Neutrophil (primary cell): ENCODE results near the gene PTPRD.

Experiments
- H3K27ac ChIP-seq: fragments of 200-600 bp; sonication (generic); 2 replicates; pipeline ENCODE4 v1.5.1; 2016; ENCODE audit warnings: mild to moderate bottlenecking, moderate library complexity
- H3K27me3 ChIP-seq: fragments of 200-600 bp; sonication (generic); 2 replicates; pipeline ENCODE4 v1.6.0; 2016; ENCODE audit warnings: mild to moderate bottlenecking
- H3K36me3 ChIP-seq: fragments of 200-600 bp; sonication (generic); 2 replicates; pipeline ENCODE4 v1.5.1; 2017
- H3K4me1 ChIP-seq, 2 experiments: fragments of 200-600 bp in 1 of 2; sonication (generic) in 1 of 2; 1 replicate in 1 of 2; 2 replicates in 1 of 2; pipeline versions ENCODE4 v1.5.1 to v1.6.1; 2013 to 2016; ENCODE audit warnings: low read depth in 1 of 2, low read length in 1 of 2, mild to moderate bottlenecking in 1 of 2, moderate library complexity in 1 of 2; ENCODE audit not compliant: control insufficient read depth in 1 of 2, insufficient read depth in 1 of 2
- H3K4me3 ChIP-seq, 2 experiments: fragments of 200-600 bp in 1 of 2; sonication (generic) in 1 of 2; 1 replicate in 1 of 2; 2 replicates in 1 of 2; pipeline ENCODE4 v1.5.1; 2013 to 2016; ENCODE audit warnings: low read depth in 1 of 2, low read length in 1 of 2, mild to moderate bottlenecking in 1 of 2, moderate library complexity in 1 of 2
- H3K9me3 ChIP-seq: fragments of 200-600 bp; sonication (generic); 2 replicates; pipeline ENCODE4 v1.5.1; 2016
- TF ChIP-seq, protein P1 (sequence below): fragments of 200-600 bp; sonication (generic); IDR thresholded peaks from 2 replicates; pipeline ENCODE4 v1.5.1; 2016; ENCODE audit warnings: antibody characterized with exemption

The PTPRD gene

GRCh38 chr9:8621416-8621815 is 1991.4 kb downstream of the PTPRD start:
- TF ChIP-seq, protein P1, sequence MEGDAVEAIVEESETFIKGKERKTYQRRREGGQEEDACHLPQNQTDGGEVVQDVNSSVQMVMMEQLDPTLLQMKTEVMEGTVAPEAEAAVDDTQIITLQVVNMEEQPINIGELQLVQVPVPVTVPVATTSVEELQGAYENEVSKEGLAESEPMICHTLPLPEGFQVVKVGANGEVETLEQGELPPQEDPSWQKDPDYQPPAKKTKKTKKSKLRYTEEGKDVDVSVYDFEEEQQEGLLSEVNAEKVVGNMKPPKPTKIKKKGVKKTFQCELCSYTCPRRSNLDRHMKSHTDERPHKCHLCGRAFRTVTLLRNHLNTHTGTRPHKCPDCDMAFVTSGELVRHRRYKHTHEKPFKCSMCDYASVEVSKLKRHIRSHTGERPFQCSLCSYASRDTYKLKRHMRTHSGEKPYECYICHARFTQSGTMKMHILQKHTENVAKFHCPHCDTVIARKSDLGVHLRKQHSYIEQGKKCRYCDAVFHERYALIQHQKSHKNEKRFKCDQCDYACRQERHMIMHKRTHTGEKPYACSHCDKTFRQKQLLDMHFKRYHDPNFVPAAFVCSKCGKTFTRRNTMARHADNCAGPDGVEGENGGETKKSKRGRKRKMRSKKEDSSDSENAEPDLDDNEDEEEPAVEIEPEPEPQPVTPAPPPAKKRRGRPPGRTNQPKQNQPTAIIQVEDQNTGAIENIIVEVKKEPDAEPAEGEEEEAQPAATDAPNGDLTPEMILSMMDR: no peak

DNA sequence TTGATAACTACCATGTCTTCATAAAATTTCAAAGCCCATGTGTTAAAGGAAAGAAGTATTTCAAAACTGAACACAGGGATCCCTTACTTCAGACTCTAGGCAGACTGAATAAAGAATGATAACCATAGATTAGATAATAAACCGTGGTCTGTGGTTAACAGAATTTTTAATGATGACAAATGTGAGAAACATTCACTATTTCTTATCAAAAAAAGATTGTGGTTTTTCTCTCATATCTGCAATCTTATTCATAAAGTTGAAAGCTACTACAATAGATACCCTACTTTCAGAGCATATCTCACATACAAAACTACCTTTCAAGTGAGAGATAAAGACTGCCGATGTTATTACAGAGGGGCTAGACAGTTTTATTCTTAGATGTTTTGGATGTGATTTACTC is 1996.4 kb downstream of the PTPRD start:
- Histone ChIP-seq H3K9me3 (no peaks in the 10 kb centered on the region), H3K27me3 (no peaks in the 10 kb centered on the region), H3K27ac (no peak overlapping the region), H3K4me1 (no peaks in the 10 kb centered on the region), H3K36me3 (no peaks in the 10 kb centered on the region), H3K4me3 (no peak overlapping the region)
- TF ChIP-seq, protein P1: no peak

More at GRCh38 chr9:8621416-8621815, 1991.4 kb downstream of the PTPRD start:
- Histone ChIP-seq H3K36me3 (no peaks in the 10 kb centered on the region), H3K27ac (no peak overlapping the region), H3K4me1 (no peaks in the 10 kb centered on the region), H3K4me3 (no peak overlapping the region), H3K9me3 (no peaks in the 10 kb centered on the region), H3K27me3 (no peaks in the 10 kb centered on the region)

- no peaks in the 10 kb centered on the region for H3K4me1 ChIP-seq
- H3K27me3 ChIP-seq: no peaks in the 10 kb centered on the region
- TF ChIP-seq, protein P1: no peak
- no peak overlapping the region for H3K4me3 ChIP-seq
- H3K27ac ChIP-seq: no peak overlapping the region
- no peaks in the 10 kb centered on the region for H3K9me3 ChIP-seq
- H3K36me3 ChIP-seq: no peaks in the 10 kb centered on the region
Measured at GRCh38 chr9:8614926-8615440, 1997.8 kb downstream of the PTPRD start.

GRCh38 chr9:8613346-8613825 is 1999.4 kb downstream of the PTPRD start:
- TF ChIP-seq, protein P1: no peak

DNA sequence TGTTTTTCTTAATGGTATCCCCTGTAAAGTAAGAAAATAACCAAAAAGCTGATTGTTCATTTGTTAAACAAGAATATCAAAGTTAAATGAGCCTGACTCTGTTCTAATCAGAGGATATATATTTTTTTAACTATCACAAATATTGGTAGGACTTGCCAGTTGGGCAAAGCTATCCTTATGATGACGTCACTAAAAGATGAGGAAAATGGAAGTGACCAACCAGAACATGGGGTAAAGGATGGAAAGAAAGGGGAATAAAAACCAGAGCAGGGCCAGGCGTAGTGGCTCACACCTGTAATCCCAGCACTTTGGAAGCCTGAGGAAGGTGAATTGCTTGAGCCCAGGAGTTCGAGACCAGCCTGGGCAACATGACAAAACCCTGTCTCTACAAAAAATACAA is 2001.6 kb downstream of the PTPRD start:
- no peak overlapping the region for H3K4me3 ChIP-seq
- no peaks in the 10 kb centered on the region for H3K36me3 ChIP-seq
- no peaks in the 10 kb centered on the region for H3K27me3 ChIP-seq
- TF ChIP-seq, protein P1: no peak
- no peak overlapping the region for H3K27ac ChIP-seq
- H3K4me1 ChIP-seq: no peaks in the 10 kb centered on the region
- H3K9me3 ChIP-seq: no peaks in the 10 kb centered on the region

More at GRCh38 chr9:8613346-8613825, 1999.4 kb downstream of the PTPRD start:
- Histone ChIP-seq H3K36me3 (no peaks in the 10 kb centered on the region), H3K4me3 (no peak overlapping the region), H3K27ac (no peak overlapping the region), H3K4me1 (no peaks in the 10 kb centered on the region), H3K27me3 (no peaks in the 10 kb centered on the region), H3K9me3 (no peaks in the 10 kb centered on the region)
